HT1080 (cell line): ENCODE results near the gene TSHZ2. TPM values are rescaled to one million over a fixed set of nuclear protein-coding genes. Genes with fewer than 3 reads are reported as not detected.
"Not testable (repeated sequence)": the region's sequence is repeated elsewhere in the genome, so short reads cannot be mapped to it uniquely, and the experiment has no call there.

Experiments used
- DNase-seq: peaks from one replicate; pipeline ENCODE4 v3.0.0-alpha.2; 2015; ENCODE audit warnings: low read depth
- total RNA-seq: library from RNA; depleted of rRNA; stranded (reverse); fragments of >200 nt; shearing (Covaris generic); gene quantifications from 2 replicates; pipeline ENCODE4 v1.2.3, GENCODE V29; 2014

TSHZ2 gene
- total RNA-seq, 1 experiment from 2014 or later = not detected

DNA sequence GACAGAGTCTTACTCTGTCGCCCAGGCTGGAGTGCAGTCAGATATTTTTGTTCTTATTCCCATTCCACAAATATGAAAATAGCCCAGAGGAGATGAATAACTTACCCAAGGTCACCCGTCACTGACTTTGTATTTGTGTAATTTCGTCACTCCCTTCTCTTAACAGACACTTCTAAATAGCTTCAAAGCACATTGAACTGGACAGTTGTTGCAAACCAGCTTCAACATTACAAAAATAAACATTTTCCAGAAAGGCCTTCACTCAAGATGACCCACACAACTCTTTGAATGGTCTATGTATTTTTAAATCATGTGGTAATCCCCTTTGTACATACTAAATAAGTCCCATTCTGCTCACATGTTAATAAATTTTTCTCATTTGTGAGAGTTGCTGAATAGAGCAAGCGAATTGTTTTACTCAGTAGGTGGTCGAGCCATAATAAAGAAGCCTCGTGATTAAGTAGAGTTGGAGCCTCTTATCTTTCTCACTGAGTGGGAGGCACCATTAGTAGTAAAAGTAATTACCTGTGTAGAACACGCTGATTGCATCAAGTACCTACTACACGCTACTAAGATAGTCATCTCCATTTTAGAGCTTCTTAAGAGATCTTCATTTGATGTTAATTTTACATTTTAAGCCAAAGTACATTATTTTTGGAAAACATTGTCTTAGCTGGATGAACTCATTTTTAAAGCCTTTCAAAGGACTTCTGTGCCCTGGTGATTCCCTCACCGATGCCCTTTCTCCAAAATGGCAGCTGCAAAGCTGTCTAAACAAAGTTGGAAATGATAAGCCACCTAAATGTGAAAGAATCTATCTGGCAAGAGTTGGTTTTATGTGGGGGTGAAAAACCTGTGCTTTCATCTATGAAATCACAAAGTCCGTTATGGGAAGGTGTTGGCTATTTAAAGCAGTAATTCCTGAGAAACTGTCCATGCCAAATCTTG is 110.0 kb downstream of the TSHZ2 start:
- no peak for DNase-seq

DNA sequence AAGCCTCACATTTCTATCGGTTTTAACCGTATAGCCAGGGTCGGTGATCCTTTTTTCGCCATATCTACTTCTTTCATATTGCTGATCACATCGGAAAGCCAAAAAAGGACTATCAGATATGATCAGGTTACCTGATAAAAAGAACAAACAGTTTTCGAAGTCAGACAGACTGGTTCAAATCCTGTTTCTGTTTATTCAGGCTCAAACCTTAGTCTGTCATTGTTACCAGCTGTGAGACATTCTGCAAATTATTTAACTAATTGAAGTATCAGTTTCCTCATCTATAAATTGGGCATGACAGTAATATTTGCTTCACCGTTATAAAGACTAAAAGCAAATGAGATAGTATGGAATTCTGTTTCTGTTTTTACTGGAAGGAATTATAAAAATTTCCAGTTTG is 111.3 kb downstream of the TSHZ2 start:
- DNase-seq = no peak

- DNase-seq = no peak
Measured at GRCh38 chr20:53084408-53084997, 112.3 kb downstream of the TSHZ2 start.

DNA sequence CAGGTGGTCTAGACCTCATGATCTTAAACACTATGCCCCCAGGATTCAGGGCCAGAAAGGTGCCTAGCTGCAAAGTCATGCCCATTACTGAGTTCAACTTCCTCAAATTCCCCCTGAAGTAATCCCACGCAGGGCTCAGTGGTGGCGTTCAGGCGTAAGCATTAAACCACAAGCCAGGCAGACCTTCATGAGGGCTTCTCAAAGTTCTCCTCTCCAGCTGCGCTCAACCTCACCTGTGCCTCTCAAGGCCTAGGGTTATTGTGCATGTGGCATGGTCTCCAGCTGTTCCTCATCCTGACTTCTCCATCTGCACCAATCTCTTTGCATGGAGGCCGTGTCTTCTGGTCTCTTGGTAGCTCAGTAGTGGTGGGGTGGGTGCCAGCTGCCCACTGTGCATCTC is 113.6 kb downstream of the TSHZ2 start:
- DNase-seq = no peak

DNA sequence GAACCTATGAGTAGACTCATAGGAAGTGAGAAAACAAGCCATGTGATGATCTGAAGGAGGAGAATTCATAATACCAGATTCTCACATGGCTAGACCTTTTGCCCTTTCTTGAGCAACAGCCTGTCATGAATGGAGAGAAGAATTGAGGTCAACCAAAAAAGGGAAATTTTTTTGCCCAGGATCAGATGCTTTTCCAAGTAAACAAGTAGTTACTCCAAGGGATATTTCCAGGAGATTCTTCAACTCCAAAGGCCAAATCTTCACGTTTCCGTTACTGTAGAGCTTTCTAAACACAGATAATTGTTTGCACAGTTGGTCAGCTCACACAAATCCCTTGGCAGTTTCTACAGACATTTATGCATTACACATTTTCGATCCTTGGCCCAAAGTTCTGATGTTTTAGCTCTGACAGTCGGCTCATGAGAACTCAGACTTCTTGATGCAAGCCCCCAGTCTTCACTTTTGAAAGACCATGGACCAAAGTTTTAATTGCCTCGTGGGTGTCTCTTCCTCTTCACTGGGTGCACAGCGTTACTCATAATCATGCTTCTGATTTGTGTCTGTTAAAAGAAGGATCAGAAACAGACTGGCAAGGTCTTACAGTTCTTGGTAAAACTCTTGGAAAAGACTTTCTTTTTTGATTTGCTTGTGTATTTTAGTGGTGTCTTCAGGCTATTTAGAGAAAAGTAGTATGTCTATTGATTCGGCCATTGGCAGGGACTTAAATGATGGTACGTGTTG is 115.0 kb downstream of the TSHZ2 start:
- DNase-seq = no peak

GRCh38 chr20:53088786-53089185 is 116.6 kb downstream of the TSHZ2 start:
- no peak for DNase-seq

GRCh38 chr20:53089851-53090250 is 117.7 kb downstream of the TSHZ2 start:
- not testable (repeated sequence) for DNase-seq

DNA sequence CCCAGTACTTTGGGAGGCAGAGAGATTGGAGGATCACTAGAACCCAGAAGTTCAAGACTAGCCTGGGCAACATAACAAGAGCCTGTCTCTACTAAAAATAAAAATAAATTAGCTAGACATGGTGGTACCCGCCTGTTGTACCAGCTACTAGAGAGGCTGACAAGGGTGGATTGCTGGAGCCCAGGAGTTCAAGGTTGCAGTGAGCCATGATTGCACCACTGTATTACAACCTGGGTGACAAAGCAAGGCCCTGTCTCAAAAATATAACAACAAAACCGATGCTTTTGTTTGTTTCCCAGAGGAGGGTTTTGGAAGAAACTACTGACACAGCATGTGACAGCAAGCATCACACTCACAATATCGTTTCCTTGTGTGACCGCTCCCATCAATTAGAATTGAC is 119.6 kb downstream of the TSHZ2 start:
- DNase-seq = no peak

GRCh38 chr20:53092772-53093300 is 120.7 kb downstream of the TSHZ2 start:
- DNase-seq = no peak

DNA sequence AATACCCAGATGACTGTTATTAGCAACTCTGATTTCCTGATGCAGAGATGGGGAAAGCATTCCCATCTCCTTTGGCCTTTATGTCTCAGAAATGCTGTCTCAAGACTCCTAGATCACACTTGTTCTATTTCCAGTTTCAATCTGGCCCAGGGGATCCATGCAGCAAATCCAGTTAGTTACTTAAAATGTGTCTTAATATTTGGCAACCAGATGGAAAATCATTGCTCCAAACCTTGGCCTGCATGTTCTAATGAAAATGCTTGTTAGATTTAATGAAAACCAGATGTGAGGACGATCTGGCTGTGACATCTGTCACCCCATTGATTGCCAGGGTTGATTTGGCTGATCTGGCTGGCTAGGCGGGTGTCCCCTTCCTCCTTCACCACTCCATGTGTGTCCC is 125.2 kb downstream of the TSHZ2 start:
- DNase-seq = no peak

GRCh38 chr20:53097791-53098190 is 125.6 kb downstream of the TSHZ2 start:
- no peak for DNase-seq

- no peak for DNase-seq
Measured at GRCh38 chr20:53098621-53099020, 126.5 kb downstream of the TSHZ2 start.

DNA sequence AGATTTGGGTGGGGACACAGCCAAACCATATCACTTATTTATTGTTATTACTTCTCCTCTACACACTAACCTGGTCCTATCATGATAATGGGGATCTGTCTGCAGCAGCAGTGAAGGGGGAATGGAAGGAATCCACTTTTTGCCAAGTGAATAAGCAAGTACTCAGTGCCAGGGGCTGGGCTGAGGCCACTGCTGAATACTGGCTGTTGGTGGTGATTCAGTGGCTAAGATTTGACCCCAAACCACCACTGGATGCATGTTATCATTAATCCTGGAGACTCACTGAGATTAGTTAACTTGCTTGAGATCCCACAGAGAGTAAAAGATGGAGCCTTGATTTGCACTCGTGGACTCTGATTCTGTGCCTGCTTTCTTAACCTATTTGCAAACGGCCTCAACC is 127.7 kb downstream of the TSHZ2 start:
- DNase-seq = no peak

GRCh38 chr20:53100476-53100911 is 128.3 kb downstream of the TSHZ2 start:
- no peak for DNase-seq

GRCh38 chr20:53101992-53102760 is 130.0 kb downstream of the TSHZ2 start:
- no peak for DNase-seq

DNA sequence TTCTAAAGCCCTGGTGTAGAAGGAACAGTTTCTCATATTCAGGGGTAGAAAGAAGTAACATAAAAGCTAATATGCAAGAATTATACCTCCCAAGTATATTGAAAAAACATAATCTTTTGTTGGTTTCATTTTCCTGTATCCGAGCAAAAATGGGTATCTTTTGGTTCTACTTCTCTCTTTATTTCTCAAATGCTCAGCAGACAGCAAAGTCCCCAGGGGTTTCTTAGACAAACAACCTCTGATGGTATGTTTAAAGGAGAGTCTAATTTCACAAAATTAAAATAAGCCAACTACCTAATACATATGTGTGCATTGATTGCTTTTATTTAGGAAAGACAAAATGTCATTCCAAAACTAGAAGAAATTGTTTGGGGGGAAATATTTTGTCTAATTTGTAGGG is 131.0 kb downstream of the TSHZ2 start:
- no peak for DNase-seq

DNA sequence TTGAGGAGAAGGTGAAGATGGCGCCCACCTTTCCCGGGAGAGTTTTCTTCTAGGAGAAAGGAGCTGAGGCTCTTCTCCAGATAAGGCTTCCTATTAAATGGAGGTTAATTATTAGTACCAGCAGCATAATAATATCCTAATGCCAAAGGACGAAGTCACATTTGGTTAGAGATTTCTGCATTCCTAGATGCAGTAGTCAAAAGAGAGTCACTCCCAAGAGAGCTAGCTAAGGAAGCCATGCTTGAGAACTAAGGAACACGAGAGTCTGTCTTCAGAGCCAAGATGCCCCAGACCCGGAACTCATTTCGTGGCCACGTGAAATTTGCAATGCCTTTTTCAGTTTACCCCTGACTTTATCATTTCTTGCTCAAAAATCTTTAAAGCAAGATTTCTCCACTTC is 132.7 kb downstream of the TSHZ2 start:
- DNase-seq = no peak

GRCh38 chr20:53116733-53117132 is 144.6 kb downstream of the TSHZ2 start:
- DNase-seq = no peak

DNA sequence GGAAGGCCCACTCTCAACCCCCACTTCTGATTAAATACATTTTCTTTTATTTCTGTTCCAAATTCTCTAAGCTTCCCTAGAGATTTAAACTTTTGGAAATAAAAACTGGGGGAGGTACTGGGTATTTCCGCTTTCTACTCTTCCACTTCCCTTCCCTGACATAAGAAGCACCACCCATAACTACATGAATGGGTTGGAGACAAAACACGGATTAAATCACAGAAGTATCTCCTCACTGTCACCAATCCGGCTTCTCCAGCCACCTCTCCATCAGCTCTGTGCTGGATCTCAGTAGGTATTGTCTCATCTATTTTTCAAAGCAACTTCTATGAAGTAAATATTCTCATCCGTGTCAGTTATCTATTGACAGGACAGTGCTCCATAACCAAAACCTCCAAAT is 150.7 kb downstream of the TSHZ2 start:
- DNase-seq = no peak

DNA sequence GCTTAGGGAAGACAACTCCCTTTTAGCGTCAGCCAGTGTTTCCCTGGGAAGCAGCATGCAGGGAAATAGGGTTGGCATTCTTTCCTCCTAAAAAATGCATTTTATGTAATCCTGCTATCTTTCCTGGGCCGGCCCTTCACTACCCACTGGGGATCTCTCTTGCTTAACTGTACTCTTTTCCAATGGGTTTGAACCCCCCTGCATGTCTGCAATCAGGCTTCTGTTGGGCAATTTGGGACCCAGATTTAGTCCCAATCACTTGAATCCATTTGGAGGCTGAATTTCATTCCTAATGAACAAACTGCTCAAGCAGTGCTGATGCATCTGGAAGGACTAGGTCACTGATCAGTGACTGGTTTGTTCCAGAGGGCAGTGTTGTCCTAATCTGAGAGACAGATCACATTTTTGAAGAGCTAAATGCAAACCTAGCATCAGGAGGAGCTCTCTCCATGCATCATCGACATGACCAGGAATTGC is 152.0 kb downstream of the TSHZ2 start:
- no peak for DNase-seq

- no peak for DNase-seq
Measured at GRCh38 chr20:53124803-53125202, 152.6 kb downstream of the TSHZ2 start.
